ENCODE measurements around the gene HTRA3.

GRCh38 chr4:8258552-8259212 lies 10.9 kb upstream of the HTRA3 start:
- TF ChIP-seq CTCF (conservative IDR thresholded peaks at IDR 0.05) (no peak), ZFX (IDR thresholded peaks at IDR 0.05) (no peak)
